Nucleus accumbens (tissue), 56 donors: ENCODE data around the gene TMEM131L.
"Not testable (repeated sequence)": the region's sequence is repeated elsewhere in the genome, so short reads cannot be mapped to it uniquely, and the experiment has no call there.

ENCODE experiments used
- DNase-seq, 56 donors: peaks; one replicate each; lab custom pipeline; 2025; lab: John Stamatoyannopoulos, UW

Gene TMEM131L

DNA sequence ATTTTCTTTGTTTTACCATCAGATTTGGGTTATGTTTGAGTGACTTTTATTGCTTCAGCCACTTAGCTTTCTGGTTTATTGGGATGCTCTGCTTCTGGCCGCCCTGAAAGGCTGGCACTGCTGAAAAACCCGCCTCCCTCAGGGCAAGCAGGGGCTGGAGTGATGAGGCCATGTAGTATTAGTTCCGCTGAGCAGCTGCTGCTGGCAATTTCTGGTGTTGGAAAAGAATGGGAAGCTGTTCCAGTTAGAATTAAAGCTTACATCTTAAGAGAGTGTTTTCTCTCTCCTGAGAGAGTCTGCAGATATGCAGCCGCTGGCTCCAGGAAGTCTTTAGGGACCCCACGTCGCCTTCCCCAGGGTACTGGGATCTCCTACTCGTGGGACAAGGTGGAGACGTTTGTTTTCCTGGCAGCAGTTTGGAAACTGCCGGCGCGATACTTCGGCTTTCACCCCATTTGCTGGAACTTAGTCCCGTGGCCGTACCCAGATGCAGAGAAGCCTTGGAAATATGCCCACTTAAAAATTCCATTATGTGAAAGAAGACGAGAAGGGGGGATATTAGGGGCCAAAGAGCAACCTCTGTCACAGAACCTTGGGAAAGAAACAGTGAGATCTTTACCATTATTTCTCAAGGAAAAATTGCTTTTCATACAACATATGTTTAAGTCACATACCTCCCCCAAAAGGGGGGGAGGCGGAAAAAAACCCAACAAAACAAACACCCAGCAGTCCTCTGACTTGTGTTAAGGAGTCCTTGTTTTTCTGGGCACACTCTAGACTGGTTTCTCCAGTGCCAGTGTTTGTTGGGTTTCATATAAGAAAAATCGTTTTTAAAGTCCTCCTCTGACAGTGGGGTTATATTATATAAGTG lies 72.6 kb downstream of the TMEM131L start:
- DNase-seq: peak in 33 of 56 donors; percentile 3 to 58 (median 29)

DNA sequence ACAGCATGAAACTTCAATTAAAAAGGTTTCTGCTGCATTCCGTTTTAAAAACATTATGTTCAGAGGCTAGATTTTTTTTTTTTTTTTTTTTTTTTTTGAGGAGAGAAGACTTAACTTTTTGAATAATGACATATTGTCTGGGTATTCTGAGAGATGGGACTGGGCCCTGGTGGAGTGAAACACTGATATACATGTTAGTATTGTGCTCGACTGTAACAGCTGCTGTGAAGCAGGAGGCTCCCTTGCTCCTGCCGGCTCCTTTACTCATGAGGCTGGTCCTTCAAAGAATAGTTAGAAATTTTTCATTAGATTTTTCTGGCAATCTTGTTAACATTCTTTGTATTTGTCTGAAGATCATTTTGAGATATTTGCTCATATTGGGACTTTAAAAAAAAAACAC lies 73.3 kb downstream of the TMEM131L start:
- no peak for DNase-seq

DNA sequence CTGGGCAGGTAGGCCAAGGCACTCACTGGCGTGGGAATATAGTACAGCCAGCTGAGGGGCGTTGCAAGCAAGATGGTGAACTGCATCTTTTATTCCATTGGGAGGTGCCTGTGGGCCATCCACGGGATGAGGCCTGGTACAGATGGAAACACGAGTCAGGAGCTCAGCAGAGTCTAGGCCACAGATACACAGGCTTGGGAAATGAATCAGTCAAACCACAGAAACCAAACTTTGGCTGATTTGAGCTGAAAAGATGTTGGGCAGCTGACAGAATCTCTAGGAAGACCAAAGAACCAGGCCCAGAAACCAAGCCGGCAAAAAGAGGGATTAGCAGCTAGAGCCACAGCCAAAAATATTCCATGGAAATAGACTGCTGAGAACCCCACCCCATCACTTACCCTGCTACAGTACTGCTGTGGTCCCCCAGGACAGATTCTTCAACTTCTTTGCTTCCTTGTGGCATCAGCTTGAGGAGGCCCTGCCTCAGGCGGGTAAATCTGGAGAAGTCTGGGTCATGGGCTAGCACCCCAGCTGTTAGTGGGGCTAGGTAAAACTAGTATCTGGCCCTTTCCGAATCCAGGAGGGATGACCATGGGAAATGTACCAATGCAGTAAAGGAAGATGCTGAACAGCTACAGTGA lies 75.4 kb downstream of the TMEM131L start:
- no peak for DNase-seq

DNA sequence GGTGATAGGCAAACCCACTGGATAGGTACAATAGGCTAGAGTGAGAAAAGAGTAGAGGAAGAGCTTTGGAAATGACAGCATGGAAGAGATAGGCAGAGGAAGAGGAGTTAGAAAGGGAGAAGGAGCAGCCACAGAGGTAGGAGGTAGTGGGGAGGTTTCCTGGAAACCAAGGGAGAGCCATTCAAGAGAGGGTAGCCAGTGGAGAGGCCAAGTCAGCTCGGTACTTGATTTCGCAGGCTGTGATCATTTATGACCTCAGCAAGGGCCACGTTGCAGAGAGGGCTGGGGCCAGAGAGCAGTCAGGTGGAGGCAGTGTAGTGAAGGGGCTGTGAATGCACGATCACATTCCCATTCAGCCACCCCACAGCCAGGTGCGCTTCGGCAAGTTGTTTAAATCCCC lies 76.0 kb downstream of the TMEM131L start:
- no peak for DNase-seq

DNA sequence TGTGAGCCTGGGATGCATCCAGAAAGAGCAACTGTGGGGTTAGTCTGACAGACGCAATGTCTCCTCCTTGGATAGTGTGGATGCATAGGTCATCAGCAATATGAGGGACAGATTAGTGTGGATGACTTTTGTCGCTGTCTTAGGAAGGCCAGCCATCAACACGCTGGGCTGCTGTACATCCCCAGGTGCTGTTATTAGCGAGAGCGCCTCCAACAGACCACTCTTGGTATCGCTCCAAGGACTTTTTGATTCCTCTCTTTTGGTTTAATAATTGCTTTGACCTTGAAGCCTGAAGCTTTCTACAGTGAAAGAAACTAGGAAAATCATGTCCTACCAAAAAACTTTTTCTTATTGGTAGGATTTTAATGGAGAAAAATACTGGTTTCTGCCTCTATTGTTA lies 76.7 kb downstream of the TMEM131L start:
- DNase-seq: no peak

DNA sequence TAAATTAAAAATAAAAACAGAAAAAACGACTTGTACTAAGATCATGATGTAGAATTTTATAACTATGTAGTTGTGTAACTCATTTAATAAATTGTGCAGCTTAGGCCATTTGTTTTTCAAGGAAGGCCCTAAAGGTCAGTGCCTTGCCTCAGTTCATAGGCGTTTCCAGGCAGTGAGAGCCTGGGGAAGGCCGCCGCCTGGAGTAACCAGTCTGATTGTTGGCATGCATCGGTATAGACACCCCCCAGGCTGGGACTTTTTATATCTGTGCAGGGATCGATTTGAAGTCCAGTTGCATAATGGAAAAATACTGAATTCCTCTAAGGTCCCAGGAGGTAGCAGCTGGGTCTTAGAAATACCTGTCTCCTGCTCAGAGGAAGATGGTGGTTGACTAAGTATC lies 77.2 kb downstream of the TMEM131L start:
- no peak for DNase-seq

DNA sequence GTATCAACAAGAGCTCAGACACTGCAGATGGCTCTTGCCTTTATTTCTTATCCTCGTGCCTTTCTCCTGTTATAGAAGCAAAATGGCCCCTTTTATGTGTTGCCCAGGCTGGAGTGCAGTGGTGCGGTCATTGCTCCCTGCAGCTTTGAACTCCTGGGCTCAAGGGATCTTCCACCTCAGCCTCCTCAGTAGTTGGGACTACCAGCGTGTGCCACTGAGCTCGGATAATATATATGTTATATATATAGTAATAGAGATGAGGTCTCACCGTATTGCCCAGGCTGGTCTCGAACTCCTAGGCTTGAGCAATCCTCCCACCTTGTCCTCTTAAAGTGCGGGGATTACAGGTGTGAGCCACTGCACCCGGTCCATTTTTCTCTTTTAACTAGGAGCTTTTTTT lies 79.7 kb downstream of the TMEM131L start:
- no peak for DNase-seq

DNA sequence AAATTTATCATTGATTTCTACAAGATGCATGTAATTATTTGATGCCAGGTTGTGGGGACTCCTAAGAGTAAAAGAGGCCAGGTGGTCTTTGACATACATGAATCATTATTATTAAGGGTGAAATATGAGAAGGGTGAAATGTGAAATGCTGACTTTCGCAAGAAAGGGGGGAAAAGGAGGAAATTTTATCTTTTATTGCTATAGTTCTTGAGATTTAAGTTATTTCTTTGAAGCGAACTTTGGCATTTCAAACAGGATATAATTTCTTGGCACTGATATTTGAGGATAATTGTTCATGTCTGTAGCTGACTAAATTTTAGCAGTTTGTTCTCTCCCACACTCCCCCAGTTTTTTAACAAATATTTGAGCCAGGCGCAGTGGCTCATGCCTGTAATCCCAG lies 80.1 kb downstream of the TMEM131L start:
- no peak for DNase-seq

DNA sequence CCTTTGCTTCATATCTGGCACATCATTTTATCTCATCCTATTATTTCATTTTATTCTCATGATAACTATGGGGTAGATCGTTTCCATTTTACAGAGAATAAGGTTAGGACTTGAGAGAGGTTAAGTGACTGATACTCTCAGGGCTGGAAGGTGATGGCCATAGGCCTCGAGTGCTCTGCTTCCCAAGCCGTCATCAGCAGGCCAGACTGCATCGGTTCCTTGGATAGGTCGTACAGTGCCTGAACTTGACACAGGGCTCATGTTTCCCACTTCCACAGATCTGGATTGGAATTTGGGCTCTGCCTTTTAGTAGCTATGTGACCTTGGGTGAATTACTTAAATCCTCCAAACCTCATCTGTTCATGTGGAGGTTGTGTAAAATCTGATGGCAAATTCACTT lies 81.4 kb downstream of the TMEM131L start:
- DNase-seq: no peak

DNA sequence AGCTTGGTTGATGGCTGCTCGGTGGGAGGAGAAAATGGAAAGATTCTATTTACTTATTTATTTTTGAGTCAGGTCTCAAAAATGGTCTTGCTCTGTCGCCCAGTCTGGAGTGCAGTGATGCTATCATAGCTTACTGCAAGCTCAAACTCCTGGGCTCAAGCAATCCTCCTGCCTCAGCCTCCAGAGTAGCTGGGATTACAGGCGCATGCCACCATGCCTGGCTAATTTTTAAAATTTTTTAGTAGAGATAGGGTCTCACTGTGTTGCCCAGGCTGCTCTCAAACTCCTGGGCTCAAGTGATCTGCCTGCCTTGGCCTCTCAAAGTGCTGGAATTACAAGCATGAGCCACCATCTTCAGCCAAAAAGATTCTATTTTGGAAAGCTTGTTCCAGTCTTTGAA lies 82.7 kb downstream of the TMEM131L start:
- not testable (repeated sequence) for DNase-seq

DNA sequence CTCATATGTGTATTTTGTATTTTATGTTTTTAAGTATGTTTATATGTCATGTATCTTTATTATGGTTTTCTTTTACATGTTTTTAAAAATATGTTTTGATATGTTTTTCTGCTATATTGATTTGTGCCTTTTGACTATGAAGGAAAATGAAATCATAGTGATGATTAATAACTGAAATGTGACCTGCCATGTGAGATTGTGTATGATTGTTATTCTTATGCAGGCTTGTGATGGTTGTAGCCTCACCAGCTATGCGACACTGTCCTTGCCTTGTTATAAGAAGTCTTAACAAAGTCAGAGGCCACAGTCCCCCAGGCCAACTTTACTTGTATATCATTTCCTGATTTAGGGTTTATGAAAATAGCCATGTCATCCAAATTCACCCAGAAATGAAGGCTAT lies 83.2 kb downstream of the TMEM131L start:
- DNase-seq: no peak

DNA sequence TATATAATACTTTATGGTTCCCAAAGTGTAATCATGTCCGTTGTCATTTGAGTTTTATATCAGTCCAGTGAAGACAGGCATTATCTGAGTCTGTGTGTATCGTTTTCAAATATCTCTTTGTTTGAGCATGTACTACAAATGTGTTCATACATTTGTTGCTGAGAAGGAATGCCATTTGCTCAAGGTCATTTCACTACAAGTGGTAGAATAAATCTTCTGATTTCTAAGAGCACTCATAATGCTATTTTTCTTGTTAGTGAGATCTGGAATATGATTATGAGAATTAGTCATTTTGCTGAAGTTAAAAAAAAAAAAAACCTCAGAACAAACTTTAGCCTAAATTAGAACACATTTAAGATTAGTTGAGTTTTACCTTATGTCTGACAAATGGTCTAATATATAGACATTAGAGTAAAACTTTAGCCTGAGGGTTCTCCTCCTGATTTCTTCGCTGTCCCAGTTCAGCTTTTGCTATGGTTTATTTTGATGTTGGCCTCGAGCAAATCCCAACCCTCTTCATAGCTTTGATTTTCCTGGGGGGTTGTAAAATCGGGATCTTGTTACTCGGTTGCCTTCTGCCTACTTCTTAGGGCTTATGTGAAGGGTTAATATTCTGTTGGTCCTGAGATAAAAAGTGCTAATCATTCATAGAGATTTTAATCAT lies 87.1 kb downstream of the TMEM131L start:
- DNase-seq: no peak

DNA sequence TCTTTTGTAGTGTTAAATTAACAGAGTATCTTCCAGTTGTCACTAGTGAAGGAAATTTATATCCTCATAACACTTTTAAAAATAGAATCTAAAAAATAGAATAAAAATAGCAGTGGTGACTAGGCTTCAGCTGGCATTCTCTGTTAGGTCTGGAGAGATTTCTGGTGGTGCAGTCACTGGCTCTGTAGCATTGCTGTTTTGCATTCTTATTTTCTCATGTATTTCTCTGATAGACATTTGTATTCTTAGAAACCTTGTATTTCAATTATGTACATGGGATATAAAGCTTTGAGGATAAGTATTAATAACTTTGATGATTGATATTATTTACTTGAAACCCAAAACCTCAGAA lies 87.6 kb downstream of the TMEM131L start:
- DNase-seq: no peak

DNA sequence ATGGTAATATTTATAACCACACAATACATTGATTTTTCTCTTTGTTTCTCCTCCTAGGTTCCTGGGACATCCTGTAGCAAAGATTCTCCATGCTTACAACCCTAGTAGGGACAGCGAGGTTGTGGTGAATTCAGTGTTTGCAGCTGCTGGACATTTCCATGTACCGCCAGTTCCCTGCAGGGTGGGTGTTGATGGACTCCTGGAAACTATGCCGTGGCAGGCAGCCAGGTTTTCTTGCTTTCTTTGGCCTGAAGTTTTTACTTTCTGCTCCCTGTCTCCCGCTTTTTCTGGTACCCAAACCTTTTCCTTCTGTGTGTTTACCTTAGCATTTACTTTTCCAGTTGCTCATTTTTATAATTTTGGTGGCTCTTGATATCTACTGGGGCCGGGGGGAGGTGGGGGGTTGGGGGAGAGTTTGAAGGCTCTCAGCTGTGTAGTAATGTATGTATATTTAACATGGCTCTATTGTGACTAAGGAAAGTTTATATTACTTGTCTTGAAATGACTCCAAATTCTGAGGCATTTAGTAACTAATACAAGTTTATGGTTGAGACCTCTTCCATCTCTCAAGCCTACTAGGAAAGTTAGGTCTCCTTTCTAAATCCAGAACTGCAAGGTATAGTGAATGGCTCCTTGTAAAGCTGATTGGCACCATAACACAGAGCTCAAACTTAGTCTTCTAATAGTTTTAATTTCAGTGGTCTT lies 89.7 kb downstream of the TMEM131L start:
- no peak for DNase-seq

DNA sequence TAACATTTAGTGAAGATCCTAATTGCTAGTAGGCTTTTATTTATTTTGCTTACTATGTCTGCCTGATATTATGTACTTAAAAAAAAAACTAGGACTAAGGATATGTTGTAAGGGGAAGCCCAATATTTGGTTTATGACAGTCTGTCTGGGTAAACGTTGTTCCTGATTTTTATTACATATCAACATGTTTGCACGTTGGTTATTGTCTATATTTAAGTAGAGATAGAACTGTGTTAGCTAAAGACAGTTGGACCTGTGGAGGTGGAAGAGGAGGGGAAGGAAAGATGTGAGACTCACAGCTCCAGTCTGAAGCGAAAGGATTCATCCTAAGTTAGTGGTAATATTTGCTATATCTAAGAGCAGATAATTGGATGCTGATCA lies 90.3 kb downstream of the TMEM131L start:
- DNase-seq: no peak

DNA sequence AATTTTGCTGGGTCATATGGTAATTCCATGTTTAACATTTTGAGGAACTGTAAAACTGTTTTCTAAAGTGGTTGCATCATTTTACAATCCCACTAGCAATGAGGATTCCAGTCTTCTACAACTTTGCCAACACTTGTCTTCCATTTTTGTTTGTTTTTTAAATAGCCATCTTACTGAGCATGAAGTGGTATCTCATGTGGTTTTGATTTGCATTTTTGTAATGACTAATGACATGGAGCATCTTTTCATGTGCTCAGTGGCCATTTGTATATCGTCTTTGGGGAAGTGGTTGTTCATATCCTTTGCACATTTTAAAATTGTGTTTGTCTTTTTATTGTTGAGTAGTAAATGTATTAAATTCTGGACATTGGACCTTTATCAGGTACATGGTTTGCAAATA lies 94.7 kb downstream of the TMEM131L start:
- no peak for DNase-seq

DNA sequence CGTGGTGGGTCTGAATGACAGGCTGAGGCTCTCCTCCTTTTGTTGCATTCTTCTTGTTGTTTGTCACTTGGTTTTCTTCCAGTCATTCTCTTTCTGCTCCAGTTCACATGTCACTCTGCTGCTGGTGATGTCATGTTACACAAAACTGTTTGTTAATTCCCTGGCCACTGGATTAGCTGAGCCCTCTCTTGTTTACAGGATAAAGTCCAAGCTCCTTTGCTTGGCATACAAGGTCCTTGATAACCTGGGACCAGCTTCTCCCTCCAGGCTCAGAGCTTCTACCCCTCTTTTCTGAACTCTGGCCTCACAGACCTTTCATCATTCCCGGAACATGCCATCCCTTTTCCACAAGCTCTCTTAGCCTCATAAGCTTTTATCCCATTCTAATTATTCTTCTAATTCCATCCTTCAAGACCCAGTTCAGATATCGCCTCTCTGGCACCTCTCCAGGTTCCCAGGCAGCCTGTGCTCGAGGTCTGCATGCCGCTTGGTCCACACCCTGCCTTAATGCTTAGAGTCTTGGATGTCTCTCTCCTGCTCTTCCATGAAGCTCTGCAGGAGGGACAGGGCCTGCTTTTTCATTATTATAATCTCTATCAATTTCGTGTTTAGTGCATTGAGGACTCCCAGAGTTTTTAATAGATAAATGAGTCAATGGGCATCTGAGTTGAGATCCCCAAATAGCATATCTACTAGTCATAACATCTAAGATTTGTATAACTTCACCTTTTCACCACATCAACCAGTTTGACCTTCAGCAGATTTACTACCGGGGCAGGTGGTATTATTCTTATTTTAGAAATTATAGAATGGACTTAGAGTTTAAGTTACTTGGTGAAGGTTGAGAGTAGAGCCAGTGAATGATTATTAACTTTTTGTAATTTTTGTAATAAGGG lies 98.7 kb downstream of the TMEM131L start:
- peak in 32 of 56 donors; percentile 4 to 64 (median 28) for DNase-seq

DNA sequence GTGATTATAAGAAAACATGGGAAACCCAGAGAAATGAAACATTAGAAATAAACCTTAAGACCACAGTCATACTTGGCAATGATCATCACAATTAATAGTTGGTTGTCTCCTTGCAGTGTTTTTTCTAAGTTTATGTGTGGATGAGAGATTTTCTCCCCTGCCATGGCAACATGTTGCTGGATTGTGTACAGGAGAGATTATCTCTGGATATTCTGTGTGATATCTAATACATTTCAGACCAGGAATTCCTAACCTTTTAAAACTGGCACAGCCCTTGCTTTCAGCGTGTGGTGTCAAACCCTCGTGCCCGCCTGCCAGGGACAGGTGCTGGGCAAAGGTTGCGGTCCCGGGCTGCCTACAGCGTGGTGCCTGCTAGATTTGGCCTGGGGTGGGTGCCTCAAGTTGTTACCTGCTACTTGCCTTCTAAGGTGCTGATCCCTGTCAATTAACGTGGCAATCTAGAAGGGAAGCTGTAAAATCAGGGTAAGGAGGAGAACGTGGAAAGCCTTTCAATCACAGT lies 100.5 kb downstream of the TMEM131L start:
- no peak for DNase-seq

DNA sequence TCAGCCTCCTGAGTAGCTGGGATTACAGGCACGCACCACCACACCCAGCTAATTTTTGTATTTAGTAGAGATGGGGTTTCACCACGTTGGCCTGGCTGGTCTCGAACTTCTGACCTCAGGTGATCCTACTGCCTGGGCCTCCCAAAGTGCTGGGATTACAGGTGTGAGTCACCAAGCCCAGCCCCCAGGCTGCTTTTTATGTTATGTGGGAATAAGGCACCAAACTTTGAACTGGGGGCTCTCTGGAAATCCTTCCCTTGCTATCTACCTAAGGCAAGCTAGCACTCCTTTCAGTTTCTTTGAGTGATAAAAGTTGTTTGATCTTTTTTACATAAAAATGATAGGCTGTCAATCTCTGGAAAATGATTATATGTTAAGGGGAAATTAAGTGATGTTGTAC lies 101.5 kb downstream of the TMEM131L start:
- not testable (repeated sequence) for DNase-seq
